GM18517 (cell line): Measurements from ENCODE around the gene C2orf76.
"Not testable (repeated sequence)": the region's sequence is repeated elsewhere in the genome, so short reads cannot be mapped to it uniquely, and the experiment has no call there.

Source experiments
- ATAC-seq: cut with Tn5 transposase; IDR thresholded peaks from one replicate; pipeline ENCODE4 v1.9.1; 2021; ENCODE audit warnings: mild to moderate bottlenecking, moderate library complexity; ENCODE audit not compliant: unreplicated experiment

Gene C2orf76

GRCh38 chr2:119366649-119367471 is at the start of gene C2orf76, which contains the start of gene DBI:
C2orf76 (minus strand) TSS chr2:119366834; CDS start chr2:119339959, 26,875 bp downstream.
DBI (plus strand) TSS chr2:119366977; CDS start chr2:119367052, 75 bp downstream.
- ATAC-seq, result peak; percentile 95

- no peak for ATAC-seq
Observed at GRCh38 chr2:119415630-119416029, 49.0 kb upstream of the C2orf76 start.

DNA sequence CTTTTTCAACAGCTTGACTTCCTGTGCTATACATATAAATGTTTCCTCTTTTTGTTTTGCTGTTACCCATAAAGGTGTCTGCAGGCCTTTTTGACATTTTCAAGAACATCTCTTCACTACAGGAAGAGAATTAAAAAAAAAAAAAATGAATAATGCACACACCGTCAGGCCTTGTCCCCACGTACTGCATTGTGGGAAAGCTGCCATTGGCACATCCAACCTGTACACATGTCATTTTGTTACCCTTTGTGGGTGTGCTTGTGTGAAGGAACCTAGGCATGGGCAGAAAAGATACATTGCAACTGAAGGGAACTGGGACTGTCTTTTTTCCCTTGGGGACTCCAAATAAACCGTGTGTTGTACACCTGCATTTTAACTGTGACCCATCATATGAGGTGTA is 48.3 kb upstream of the C2orf76 start:
- ATAC-seq, result no peak

- no peak for ATAC-seq
Observed at GRCh38 chr2:119409506-119409905, 42.9 kb upstream of the C2orf76 start.

DNA sequence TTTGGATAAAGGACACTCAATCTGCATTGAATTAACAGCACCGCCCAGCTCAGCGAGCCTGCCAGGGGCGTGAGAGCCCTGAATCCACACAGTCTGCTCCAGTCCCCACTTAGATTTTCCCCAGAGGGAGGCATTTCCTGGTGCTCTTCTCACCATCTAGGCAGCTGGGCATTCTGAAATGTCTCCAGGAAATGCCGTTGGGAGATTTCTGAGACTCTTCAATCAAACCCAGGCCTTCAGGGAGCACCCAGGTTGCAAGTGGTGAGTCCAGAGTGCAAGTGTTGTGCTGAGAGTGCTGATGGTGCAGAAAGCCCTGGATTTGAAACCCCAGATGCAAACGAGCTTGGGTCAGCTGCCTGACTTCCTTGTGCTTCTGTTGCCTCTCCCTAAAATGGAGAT is 41.6 kb upstream of the C2orf76 start:
- no peak for ATAC-seq

DNA sequence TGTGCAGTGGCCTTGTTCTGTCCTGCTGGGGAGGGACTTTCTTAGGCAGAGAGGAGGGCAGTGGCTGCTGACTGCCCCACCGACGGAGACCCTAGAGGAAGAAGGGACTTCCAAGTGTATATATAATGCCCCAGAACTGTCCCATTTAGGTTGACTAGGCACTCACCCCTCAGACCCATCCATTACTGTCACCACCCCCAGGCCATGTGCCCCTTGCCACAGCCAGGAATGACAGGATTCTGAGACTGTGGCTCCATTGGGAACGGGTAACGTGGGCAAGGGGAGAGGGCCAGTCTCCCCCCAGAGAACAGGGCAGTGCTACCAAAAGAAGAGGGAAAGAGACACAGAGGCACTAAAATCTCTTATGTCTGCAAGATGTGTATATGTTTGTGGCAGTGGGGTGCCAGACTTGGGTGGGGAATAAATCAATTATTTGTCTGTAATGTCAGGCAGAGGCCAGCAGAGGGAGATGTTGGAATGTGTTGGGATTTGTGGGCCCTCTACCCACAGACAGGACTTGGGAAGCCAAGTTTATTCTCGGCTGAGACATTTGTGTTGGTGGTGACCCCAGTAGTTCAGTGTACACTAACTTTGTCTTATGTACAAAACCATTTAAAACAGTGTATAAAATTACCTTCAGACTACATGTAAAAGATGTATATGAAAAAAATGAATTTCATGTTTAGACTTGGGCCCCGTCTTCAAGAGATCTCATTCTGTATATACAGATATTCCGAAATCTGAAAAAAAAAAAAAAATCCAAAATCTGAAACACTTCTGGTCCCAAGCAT is 41.0 kb upstream of the C2orf76 start:
- no peak for ATAC-seq

DNA sequence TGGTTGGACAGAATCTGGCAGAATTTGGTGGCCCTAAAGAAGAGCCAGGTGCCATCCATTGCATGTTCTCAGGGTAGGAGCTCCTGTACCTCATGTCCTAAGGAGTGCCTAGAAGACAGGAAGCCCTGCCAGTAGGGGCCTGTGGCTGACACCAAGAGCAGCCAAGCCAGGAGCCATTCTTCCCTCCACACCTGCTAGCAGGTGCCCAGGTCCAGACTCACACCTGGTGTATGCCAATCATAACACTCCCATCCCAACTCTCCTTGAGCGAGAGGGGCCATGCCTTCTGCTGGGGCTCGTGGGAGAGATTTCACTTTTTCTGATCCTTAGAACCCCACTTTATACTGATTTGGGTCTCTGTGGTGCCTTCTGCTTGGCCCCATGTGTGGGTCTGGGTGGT is 38.5 kb upstream of the C2orf76 start:
- no peak for ATAC-seq

DNA sequence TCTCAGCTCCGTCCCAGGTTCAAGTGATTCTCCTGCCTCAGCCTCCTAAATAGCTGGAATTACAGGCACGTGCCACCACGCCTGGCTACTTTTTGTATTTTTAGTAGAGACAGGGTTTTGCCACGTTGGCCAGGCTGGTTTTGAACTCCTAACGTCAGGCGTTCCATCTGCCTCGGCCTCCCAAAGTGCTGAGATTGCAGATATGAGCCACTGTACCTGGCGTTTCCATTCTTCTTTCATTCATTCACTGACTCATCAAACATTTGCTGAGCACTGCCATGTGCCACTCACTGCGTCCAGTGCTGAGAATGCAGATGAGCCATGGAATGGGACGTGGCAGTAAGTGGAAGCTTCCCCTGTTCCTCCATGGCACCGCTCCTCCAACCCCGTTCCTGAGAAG is 37.0 kb upstream of the C2orf76 start:
- not testable (repeated sequence) for ATAC-seq

DNA sequence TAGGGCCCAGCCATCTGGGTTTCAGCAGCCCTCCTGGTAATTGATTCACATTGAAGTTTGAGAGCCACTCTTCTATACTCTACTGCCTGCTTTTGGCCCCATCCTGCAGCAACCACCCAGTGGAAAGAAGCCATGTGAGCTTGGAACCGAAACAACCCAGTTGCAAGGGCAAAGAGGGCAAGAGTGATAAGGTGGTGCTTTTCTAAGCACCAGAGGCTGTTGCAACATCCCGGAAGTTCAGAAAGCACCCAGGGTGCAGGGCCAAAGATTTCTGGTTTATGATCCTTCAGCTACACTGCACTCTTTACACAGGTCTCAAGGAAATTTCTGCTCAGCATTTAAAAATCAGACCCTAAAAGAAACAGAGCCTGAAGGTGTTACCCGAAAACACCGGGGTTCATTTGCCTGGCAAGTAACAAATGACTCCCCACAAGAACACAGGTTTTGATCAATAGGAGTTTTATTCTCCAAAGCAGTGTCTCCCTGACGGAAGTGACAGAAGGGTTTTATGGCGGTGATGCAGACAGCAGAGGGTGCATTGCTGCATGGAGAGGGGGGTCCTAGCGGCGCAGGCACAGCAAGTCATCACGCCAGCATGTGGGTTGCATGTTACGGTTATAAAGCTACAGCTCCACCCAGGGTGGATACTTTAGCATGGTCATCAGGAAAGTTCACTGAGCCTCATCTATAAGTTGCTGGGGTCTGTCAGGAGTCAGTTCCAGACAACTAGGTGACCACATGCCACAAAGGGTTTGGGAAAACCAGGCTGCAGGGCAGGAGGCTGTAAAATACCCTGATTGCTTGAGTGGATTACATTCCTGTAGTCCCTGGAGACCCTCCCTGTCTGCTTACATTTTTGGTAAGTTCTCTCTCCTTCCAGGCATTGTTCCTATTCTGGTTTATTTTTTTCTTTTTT is 36.3 kb upstream of the C2orf76 start:
- no peak for ATAC-seq

GRCh38 chr2:119402106-119402505 is 35.5 kb upstream of the C2orf76 start:
- ATAC-seq, result no peak

- no peak for ATAC-seq
Observed at GRCh38 chr2:119397196-119397595, 30.6 kb upstream of the C2orf76 start.

DNA sequence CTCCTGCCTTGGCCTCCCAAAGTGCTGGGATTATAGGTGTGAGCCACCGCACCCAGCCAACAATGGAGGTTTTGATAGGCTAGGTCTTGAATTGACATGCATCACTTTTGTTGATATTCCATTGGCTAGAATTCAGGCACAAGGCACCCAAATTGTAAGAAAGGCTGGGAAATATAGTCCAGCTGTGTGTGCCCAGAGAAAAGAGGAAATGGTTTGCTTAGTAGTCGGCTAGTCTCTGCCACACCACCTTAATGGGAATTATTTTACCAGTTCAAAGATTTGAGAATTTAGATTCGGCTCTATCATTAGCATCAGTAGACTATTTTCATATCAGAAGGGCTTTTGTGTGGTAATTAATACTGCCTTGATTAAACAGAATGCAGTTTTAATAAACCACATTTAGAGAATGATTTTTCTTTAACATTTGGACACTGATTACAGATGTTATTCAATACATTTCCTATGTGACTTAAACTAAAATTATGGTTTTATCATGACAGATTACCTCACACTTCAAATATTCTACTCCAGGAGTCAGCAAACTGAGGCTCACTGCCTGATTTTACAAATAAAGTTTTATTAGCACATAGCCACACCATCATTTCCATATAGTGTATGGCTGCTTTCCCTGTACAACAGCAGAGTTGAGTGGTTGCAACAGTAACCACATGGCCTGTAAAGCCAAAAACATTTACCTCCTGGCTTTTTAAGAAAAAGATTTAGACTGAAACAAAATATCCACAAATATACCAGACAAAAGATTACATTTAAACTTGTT is 27.5 kb upstream of the C2orf76 start:
- ATAC-seq, result no peak

DNA sequence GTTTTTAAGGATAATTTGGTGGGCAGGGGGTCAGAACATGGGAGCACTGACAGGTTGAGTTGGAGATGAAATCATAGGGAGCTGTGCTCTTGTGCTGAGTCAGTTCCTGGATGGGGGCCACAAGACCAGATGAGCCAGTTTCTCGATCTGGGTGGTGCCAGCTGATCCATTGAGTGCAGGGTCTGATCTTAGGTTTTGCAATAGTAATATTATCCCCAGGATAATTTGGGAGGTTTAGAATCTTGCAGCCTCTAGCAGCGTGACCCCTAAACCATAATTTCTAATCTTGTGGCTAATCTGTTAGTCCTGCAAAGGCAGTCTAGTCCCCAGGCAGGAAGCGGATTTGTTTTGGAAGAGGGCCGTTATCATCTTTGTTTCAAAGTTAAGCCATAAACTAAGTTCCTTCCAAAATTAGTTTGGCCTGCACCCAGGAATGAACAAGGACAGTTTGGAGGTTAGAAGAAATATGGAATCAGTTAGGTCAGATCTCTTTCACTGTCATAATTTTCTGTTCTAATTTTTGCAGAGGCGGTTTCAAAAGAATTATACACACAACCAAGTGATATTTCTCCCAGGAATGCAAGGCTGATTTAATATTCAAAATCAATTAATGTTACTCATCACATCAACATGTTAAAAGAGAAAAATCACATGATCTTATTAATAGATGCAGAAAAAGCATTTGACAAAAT is 23.1 kb upstream of the C2orf76 start:
- no peak for ATAC-seq

DNA sequence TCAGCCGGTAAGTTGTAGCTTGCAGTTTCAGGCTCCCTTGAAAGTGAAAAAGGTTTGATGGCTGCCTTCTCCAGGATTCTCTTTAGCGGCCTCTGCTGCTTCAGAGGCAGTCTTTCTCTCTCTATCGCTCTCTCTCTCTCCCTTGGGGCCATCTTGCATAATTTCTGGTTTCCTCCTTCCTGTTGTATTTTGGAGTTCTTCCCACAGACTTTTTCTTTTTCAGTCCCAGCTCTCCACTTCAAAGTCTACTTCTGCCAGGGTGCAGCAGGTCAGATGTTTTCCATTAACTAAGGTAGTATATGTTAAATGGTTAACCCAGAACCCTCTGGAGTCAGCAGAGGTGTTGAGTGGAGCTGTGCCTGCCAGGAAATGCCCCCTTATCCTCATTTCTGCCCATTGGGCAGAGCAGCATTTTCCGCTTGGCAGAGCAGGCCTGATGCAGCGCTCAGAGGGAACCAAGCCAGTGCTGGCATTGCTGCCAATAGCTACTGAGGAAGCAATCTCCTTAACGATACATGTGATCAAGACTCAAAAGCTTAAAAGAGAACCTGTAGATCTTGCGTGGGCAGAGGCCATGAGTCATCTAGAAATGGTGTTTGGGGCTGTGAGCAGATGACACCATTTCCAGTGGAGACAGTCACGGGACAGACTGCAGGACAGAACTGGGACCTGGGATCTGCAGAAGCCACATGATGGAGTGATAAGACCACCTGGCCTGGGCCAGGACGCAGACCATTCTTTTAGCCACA is 20.9 kb upstream of the C2orf76 start:
- ATAC-seq, result peak; percentile 87

GRCh38 chr2:119385466-119385865 is 18.8 kb upstream of the C2orf76 start:
- ATAC-seq, result no peak

DNA sequence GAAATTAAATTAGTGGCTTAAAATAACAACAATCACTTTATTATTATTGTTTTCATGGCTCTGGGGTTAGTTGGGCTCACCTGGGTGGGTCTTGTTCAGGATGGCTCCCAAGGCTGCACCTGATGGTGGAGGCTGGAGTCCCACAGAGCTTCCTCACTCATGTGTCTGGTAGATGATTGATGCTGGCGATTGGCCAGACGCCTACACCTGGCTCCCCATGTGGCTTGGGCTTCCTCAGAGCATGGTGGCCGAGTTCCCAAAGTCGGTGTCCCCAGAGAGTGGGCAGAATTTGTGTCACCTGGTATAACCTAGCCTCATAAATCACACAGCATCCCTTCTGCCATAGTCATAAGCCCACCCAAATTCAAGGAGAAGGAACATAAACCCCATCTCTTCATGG is 18.3 kb upstream of the C2orf76 start:
- ATAC-seq, result no peak

GRCh38 chr2:119383410-119384140 is 16.9 kb upstream of the C2orf76 start:
- ATAC-seq, result no peak

- no peak for ATAC-seq
Observed at GRCh38 chr2:119378566-119378965, 11.9 kb upstream of the C2orf76 start.
